Endothelial cell of umbilical vein (primary cell): ENCODE results near the gene MT1B. TPM values are rescaled to one million over a fixed set of nuclear protein-coding genes. Genes with fewer than 3 reads are reported as not detected.

ENCODE experiments used
- BruUV-seq: library from RNA; stranded (reverse); fragments of 400-500 nt; replicated peaks from 2 replicates; lab custom pipeline; 2021; lab: Mats Ljungman, UMichigan
- CTCF ChIA-PET: fragments of 300-600, 350-600 bp; sonication (Branson Sonifier 250); formaldehyde crosslinking; loops from one replicate; lab custom pipeline; 2021; ENCODE audit warnings: antibody characterized with exemption, inconsistent platforms; lab: Charles Lee
- POLR2A ChIA-PET: fragments of 300-600, 350-600 bp; sonication (Branson Sonifier 250); formaldehyde crosslinking; loops from one replicate; lab custom pipeline; 2021; ENCODE audit warnings: antibody characterized with exemption, inconsistent platforms; lab: Charles Lee
- DNase-seq: peaks from one replicate; pipeline ENCODE4 v3.0.0-alpha.2; 2011; ENCODE audit warnings: low read depth, low spot score
- FAIRE-seq: peaks from 2 replicates; lab custom pipeline; 2011; peaks lifted over from hg19 to GRCh38; lab: Jason Lieb, UNC
- H2AFZ ChIP-seq: 2 replicates; pipeline ENCODE4 v1.6.0; 2012; ENCODE audit warnings: low read depth, low read length, control low read depth, inconsistent platforms
- H3K27ac ChIP-seq: 2 replicates; pipeline ENCODE4 v1.5.1; 2011; ENCODE audit warnings: low read depth, mild to moderate bottlenecking, control low read depth, low read length, moderate library complexity; ENCODE audit not compliant: insufficient read depth
- H3K27me3 ChIP-seq, 2 experiments: 2 replicates each; pipeline versions ENCODE4 v1.6.0 to v1.6.1; 2011; ENCODE audit warnings: low read length in 2 of 2, mixed read lengths in 1 of 2; ENCODE audit not compliant: control insufficient read depth in 2 of 2, insufficient read depth in 2 of 2
- H3K36me3 ChIP-seq, 2 experiments: 2 replicates in 1 of 2; 3 replicates in 1 of 2; pipeline ENCODE4 v1.5.1; 2011; ENCODE audit warnings: low read length in 2 of 2, mild to moderate bottlenecking in 1 of 2, moderate library complexity in 1 of 2; ENCODE audit not compliant: control insufficient read depth in 2 of 2, insufficient read depth in 2 of 2; ENCODE audit errors: extremely low read depth in 1 of 2
- H3K4me1 ChIP-seq: 3 replicates; pipeline ENCODE4 v1.5.1; 2011; ENCODE audit warnings: mild to moderate bottlenecking, low read length; ENCODE audit not compliant: control insufficient read depth, insufficient read depth; ENCODE audit errors: extremely low read depth
- H3K4me2 ChIP-seq: 2 replicates; pipeline ENCODE4 v1.6.1; 2011; ENCODE audit warnings: low read length, control low read depth, mixed read lengths; ENCODE audit not compliant: insufficient read depth
- H3K4me3 ChIP-seq, 3 experiments: fragments of 200-600 bp in 1 of 3; sonication (generic), shearing (Covaris generic) in 1 of 3; replicated peaks in 1 of 3; 2 replicates each; pipeline ENCODE4 v1.5.1; 2011 to 2016; ENCODE audit warnings: control low read depth in 3 of 3, low read length in 3 of 3, mild to moderate bottlenecking in 2 of 3, inconsistent platforms in 1 of 3, low read depth in 1 of 3, moderate library complexity in 1 of 3; ENCODE audit not compliant: insufficient read depth in 1 of 3
- H3K79me2 ChIP-seq: 2 replicates; pipeline ENCODE4 v1.6.0; 2012; ENCODE audit warnings: low read length, inconsistent platforms; ENCODE audit not compliant: control insufficient read depth, insufficient read depth
- H3K9ac ChIP-seq: replicated peaks from 2 replicates; pipeline ENCODE3; 2011; ENCODE audit warnings: low read length, control low read depth; ENCODE audit not compliant: insufficient read depth; ENCODE audit errors: extremely low read depth
- H3K9me1 ChIP-seq: replicated peaks from 3 replicates; pipeline ENCODE4 v1.6.0; 2011; ENCODE audit warnings: mild to moderate bottlenecking, low read length; ENCODE audit not compliant: control insufficient read depth, insufficient read depth; ENCODE audit errors: extremely low read depth
- H3K9me3 ChIP-seq: replicated peaks from 2 replicates; pipeline ENCODE4 v1.5.1; 2012; ENCODE audit warnings: low read length, inconsistent platforms; ENCODE audit not compliant: control insufficient read depth, insufficient read depth
- H4K20me1 ChIP-seq: replicated peaks from 2 replicates; pipeline ENCODE3; 2011; ENCODE audit warnings: mild to moderate bottlenecking, low read length; ENCODE audit not compliant: control insufficient read depth, insufficient read depth; ENCODE audit errors: extremely low read depth
- CTCF ChIP-seq, 2 donors: IDR thresholded peaks; 1 replicate in 1 of 2; 2 replicates in 1 of 2; pipeline ENCODE4 v1.5.1; 2011; ENCODE audit warnings: low read length in 2 of 2, mild to moderate bottlenecking in 2 of 2, moderate library complexity in 2 of 2, control low read depth in 1 of 2, inconsistent platforms in 1 of 2, low read depth in 1 of 2; ENCODE audit not compliant: insufficient read depth in 1 of 2; ENCODE audit errors: extremely low read depth in 1 of 2
- EZH2 ChIP-seq: IDR thresholded peaks from 2 replicates; pipeline ENCODE4 v1.6.1; 2012; ENCODE audit warnings: borderline replicate concordance, low read depth, mild to moderate bottlenecking, moderate library complexity, low read length, inconsistent platforms; ENCODE audit not compliant: severe bottlenecking
- FOS ChIP-seq: IDR thresholded peaks from 2 replicates; pipeline ENCODE4 v1.6.1; 2011; ENCODE audit warnings: mild to moderate bottlenecking, low read length, moderate library complexity, borderline replicate concordance; ENCODE audit not compliant: insufficient read depth
- GATA2 ChIP-seq: IDR thresholded peaks from 2 replicates; pipeline ENCODE4 v1.7.0; 2011; ENCODE audit warnings: low read depth, mild to moderate bottlenecking, moderate library complexity, mixed read lengths, low read length; ENCODE audit not compliant: insufficient read length, insufficient read depth
- JUN ChIP-seq: IDR thresholded peaks from 2 replicates; pipeline ENCODE4 v1.6.1; 2011; ENCODE audit warnings: borderline replicate concordance, low read depth; ENCODE audit not compliant: insufficient read length, insufficient read depth
- MAX ChIP-seq: IDR thresholded peaks from 2 replicates; pipeline ENCODE4 v1.6.1; 2011; ENCODE audit not compliant: insufficient read depth, insufficient read length
- MYC ChIP-seq: IDR thresholded peaks from one replicate; pipeline ENCODE4 v1.6.1; 2011; ENCODE audit warnings: mild to moderate bottlenecking, low read depth, low read length
- POLR2A ChIP-seq: IDR thresholded peaks from 2 replicates; pipeline ENCODE4 v1.6.1; 2012; ENCODE audit warnings: low read depth, mild to moderate bottlenecking, control low read depth, low read length
- POLR2AphosphoS5 ChIP-seq: IDR thresholded peaks from 2 replicates; pipeline ENCODE4 v1.6.1; 2012; ENCODE audit warnings: low read depth, mild to moderate bottlenecking, control low read depth, low read length, moderate library complexity; ENCODE audit not compliant: insufficient read depth
- dilution Hi-C: fragments of 300-500 bp; cut with MboI; formaldehyde crosslinking; loops from one replicate; pipeline ENCODE4 v1.15.0; 2019; ENCODE audit warnings: low sequenced_read_pairs; ENCODE audit not compliant: extremely low pct_ligation_motif_present
- intact Hi-C: fragments of 100-400 bp; cut with micrococcal nuclease; formaldehyde crosslinking; loops from one replicate; pipeline ENCODE4 v1.10.0; 2022
- polyA plus RNA-seq, 4 experiments: library from polyadenylated mRNA; depleted of rRNA in 3 of 4; stranded (reverse) in 3 of 4; unstranded in 1 of 4; fragments of >200 nt; gene quantifications; 2 replicates each; pipeline versions ENCODE4 v1.2.1 to v1.2.3, GENCODE V29; 2011 to 2012; ENCODE audit warnings: missing spikeins in 1 of 4
- total RNA-seq: library from RNA; stranded (reverse); gene quantifications from 2 replicates; pipeline ENCODE4 v1.2.3, GENCODE V29; 2021

Gene MT1B
- total and polyA plus RNA-seq, 2 donors (not counting 3 experiments of a cell fraction or from before 2014, with no cell fraction given), result not detected

- dilution Hi-C loops, result no loop called here
- Histone ChIP-seq H3K27me3 (no peaks in the 10 kb centered on the region), H3K79me2 (peaks cover 18% of the 10 kb centered on the region), H3K9me1 (no peaks in the 10 kb centered on the region), H3K9ac (peak overlapping the region; percentile 92), H3K4me2 (peak overlapping the region; percentile 87), H4K20me1 (no peaks in the 10 kb centered on the region), H2AFZ (no peak overlapping the region), H3K27ac (peak overlapping the region; percentile 99), H3K4me1 (peaks cover 55% of the 10 kb centered on the region), H3K36me3 (no peaks in the 10 kb centered on the region), H3K9me3 (no peaks in the 10 kb centered on the region), H3K4me3 (peak overlapping the region in 1 of 3 experiments; percentile 54)
- ChIA-PET CTCF (interaction anchor here (1.1 to 7.8 kb wide), 3 partner anchors 23 to 94 kb away, joined by 3 to 113 read pairs (median 4); no protein-coding TSS in a partner anchor), POLR2A (interaction anchor here (1.4 to 3.4 kb wide), 2 partner anchors 10 to 18 kb away, joined by 6 to 20 read pairs; partner anchors contain the start of gene MT1E)
- DNase-seq (no peak), FAIRE-seq (no peak)
- TF ChIP-seq CTCF (IDR thresholded peaks at IDR 0.05; ENCODE audit: extremely low read depth in 1 of 2, insufficient read depth in 1 of 2, low read depth in 1 of 2, low read length in 2 of 2) (no peak), POLR2AphosphoS5 (no peak), EZH2 (no peak), MYC (no peak), POLR2A (no peak), FOS (no peak), JUN (no peak), MAX (no peak), GATA2 (no peak)
- intact Hi-C loops, result loop anchor here (1.0 to 2.0 kb wide), 8 partner anchors 18 to 579 kb away; partner anchors contain the start of genes MT1E, MT1X, NUDT21 and OGFOD1
- no TSS peak for BruUV-seq
These were observed 44.0 kb upstream of the MT1B start for GRCh38 chr16:56607675-56608042.
